Lower leg skin (tissue), 3 donors: ENCODE measurements around the gene SLC6A2.

Experiments
- POLR2A ChIP-seq, 2 donors: fragments of 450-650 bp; IDR thresholded peaks; one replicate each; pipeline ENCODE4 v1.6.1; 2016 to 2017; ENCODE audit warnings: antibody characterized with exemption in 2 of 2, mild to moderate bottlenecking in 1 of 2, moderate library complexity in 1 of 2
- TF ChIP-seq, protein P1 (sequence below), 3 donors: fragments of 450-650 bp; IDR thresholded peaks; one replicate each; pipeline ENCODE4 v1.5.1; 2016; ENCODE audit warnings: antibody characterized with exemption in 3 of 3, mild to moderate bottlenecking in 3 of 3, moderate library complexity in 2 of 3

DNA sequence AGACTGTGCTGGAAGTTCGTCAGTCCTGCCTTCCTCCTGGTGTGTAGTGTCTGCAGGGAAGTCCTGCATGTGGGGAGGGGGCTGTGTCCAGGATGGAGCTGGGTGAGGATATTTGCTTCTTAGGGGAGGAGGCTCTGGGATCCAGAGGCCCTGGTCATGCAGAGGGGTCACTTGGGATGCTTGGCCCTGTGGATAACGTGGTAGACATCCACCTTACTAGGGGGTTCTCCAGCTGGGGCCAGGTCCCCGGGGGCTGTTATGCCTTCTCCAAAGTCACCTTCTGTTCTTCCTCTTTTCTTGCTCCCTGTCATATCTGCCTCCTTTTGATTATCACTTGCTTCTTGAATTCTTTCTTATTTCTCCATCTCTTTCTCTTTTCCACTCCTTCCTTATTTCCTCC, 43.8 kb downstream of the SLC6A2 start:
- TF ChIP-seq, protein P1, sequence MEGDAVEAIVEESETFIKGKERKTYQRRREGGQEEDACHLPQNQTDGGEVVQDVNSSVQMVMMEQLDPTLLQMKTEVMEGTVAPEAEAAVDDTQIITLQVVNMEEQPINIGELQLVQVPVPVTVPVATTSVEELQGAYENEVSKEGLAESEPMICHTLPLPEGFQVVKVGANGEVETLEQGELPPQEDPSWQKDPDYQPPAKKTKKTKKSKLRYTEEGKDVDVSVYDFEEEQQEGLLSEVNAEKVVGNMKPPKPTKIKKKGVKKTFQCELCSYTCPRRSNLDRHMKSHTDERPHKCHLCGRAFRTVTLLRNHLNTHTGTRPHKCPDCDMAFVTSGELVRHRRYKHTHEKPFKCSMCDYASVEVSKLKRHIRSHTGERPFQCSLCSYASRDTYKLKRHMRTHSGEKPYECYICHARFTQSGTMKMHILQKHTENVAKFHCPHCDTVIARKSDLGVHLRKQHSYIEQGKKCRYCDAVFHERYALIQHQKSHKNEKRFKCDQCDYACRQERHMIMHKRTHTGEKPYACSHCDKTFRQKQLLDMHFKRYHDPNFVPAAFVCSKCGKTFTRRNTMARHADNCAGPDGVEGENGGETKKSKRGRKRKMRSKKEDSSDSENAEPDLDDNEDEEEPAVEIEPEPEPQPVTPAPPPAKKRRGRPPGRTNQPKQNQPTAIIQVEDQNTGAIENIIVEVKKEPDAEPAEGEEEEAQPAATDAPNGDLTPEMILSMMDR (IDR thresholded peaks at IDR 0.05): no peak
- no peak for TF ChIP-seq POLR2A (IDR thresholded peaks at IDR 0.05)
